T-helper 2 cell treated with Interferon-gamma antibody and Interleukin-4, amounts not matched to agents 100 ng/mL and 5 ng/mL, for 36 hours (primary cell): ENCODE measurements around the gene COG3. TPM values are rescaled to one million over a fixed set of nuclear protein-coding genes. Genes with fewer than 3 reads are reported as not detected.

ENCODE experiments used
- intact Hi-C: fragments of 100-400 bp; cut with micrococcal nuclease; formaldehyde crosslinking; loops from one replicate; pipeline ENCODE4 v1.15.1; 2023
- total RNA-seq: library from RNA; stranded (reverse); gene quantifications from 2 replicates; pipeline ENCODE4 v1.2.3, GENCODE V29; 2022

Gene COG3
- total RNA-seq, 1 donor from 2014 or later = 31.5 TPM

GRCh38 chr13:45542878-45543277 is 78.1 kb downstream of the COG3 start:
- intact Hi-C loops = no loop called here

- intact Hi-C loops = no loop called here
Observed at GRCh38 chr13:45544520-45544919, 79.8 kb downstream of the COG3 start.

- intact Hi-C loops = no loop called here
Observed at GRCh38 chr13:45545686-45546409, 81.1 kb downstream of the COG3 start.

- intact Hi-C loops = no loop called here
Observed at GRCh38 chr13:45546410-45546765, 81.6 kb downstream of the COG3 start.

GRCh38 chr13:45548281-45548680 is 83.5 kb downstream of the COG3 start:
- intact Hi-C loops = no loop called here

- intact Hi-C loops = no loop called here
Observed at GRCh38 chr13:45554604-45555109, 89.9 kb downstream of the COG3 start.

- intact Hi-C loops = no loop called here
Observed at GRCh38 chr13:45564133-45564776, 99.5 kb downstream of the COG3 start.

GRCh38 chr13:45565331-45565730 is 100.6 kb downstream of the COG3 start:
- intact Hi-C loops = no loop called here

GRCh38 chr13:45575146-45575829 is 110.5 kb downstream of the COG3 start:
- intact Hi-C loops = no loop called here

GRCh38 chr13:45575830-45576180 is 111.1 kb downstream of the COG3 start:
- intact Hi-C loops = no loop called here

GRCh38 chr13:45576466-45576865 is 111.7 kb downstream of the COG3 start:
- intact Hi-C loops = no loop called here

GRCh38 chr13:45582408-45583076 is 117.8 kb downstream of the COG3 start:
- intact Hi-C loops = no loop called here

GRCh38 chr13:45584816-45585215 is 120.1 kb downstream of the COG3 start:
- intact Hi-C loops = no loop called here

Other genes with a start within 250 kb of the COG3 start
- gene TPT1, start 123.8 kb upstream of the COG3 start, total RNA-seq = 3,931 and 3,933 TPM in 2 replicates
- 18.7 and 18.9 TPM in 2 replicates for gene SLC25A30, start 46.6 kb upstream of the COG3 start, total RNA-seq
- not detected in 2 replicates for gene ERICH6B, start 150.8 kb downstream of the COG3 start, total RNA-seq
- gene CBY2, start 237.4 kb downstream of the COG3 start, total RNA-seq = 0.36 TPM in 1 of 2 replicates, not detected in the other